Chondrocyte (in vitro differentiated cells): ENCODE results near the gene SKOR1. TPM values are rescaled to one million over a fixed set of nuclear protein-coding genes. Genes with fewer than 3 reads are reported as not detected.

Experiments used
- DNase-seq: peaks from one replicate; pipeline ENCODE4 v3.0.0; 2021; ENCODE audit warnings: mixed read lengths, low spot score
- H3K27ac Mint-ChIP-seq: one replicate; pipeline ENCODE4 v1.8.0; 2021; ENCODE audit warnings: mild to moderate bottlenecking, moderate library complexity, mixed read lengths; ENCODE audit not compliant: unreplicated experiment
- H3K27me3 Mint-ChIP-seq: 2 replicates; pipeline ENCODE4 v1.8.0; 2021; ENCODE audit warnings: low read depth, mixed read lengths
- H3K36me3 Mint-ChIP-seq: 2 replicates; pipeline ENCODE4 v1.8.0; 2021; ENCODE audit warnings: low read depth, mixed read lengths
- H3K4me1 Mint-ChIP-seq: 2 replicates; pipeline ENCODE4 v1.8.0; 2021; ENCODE audit warnings: low read depth, mild to moderate bottlenecking, mixed read lengths
- H3K4me3 Mint-ChIP-seq: one replicate; pipeline ENCODE4 v1.8.0; 2021; ENCODE audit warnings: mild to moderate bottlenecking, moderate library complexity, mixed read lengths; ENCODE audit not compliant: unreplicated experiment
- H3K9me3 Mint-ChIP-seq: 2 replicates; pipeline ENCODE4 v1.8.0; 2021; ENCODE audit warnings: low read depth, mixed read lengths
- total RNA-seq: library from RNA; stranded (reverse); gene quantifications from 3 replicates; pipeline ENCODE4 v1.2.1, GENCODE V29; 2021
- TF ChIP-seq, protein P1 (sequence below): fragments of 200-600 bp; sonication (generic); IDR thresholded peaks from 2 replicates; pipeline ENCODE4 v1.5.0; 2021; ENCODE audit warnings: antibody characterized with exemption, mild to moderate bottlenecking, moderate library complexity

Gene SKOR1
- total RNA-seq, 1 donor from 2014 or later: 0.22 TPM

DNA sequence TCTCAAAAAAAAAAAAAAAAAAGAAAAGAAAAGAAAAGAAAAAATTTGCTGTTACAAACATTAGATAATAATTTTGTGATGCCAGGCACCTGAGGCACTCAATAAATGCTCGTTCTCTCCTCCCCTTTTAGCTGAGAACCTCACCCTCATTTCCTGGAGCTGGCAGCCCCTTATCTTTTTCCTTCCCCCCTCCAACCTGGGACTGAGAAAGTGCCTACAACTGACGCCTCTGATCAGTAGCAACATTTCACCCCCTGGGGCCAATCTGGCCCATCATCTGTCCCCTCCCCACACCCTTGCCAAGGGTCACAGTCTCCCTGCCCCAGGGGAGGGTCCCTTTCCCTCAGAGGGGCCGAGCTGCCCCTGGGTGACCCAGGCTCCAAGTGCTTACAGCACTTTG, 27.1 kb downstream of the SKOR1 start:
- H3K4me1 Mint-ChIP-seq: peaks cover 8% of the 10 kb centered on the region
- H3K27ac Mint-ChIP-seq: no peak overlapping the region
- no peaks in the 10 kb centered on the region for H3K27me3 Mint-ChIP-seq
- peaks cover 3% of the 10 kb centered on the region for H3K9me3 Mint-ChIP-seq
- no peak for DNase-seq
- TF ChIP-seq, protein P1, sequence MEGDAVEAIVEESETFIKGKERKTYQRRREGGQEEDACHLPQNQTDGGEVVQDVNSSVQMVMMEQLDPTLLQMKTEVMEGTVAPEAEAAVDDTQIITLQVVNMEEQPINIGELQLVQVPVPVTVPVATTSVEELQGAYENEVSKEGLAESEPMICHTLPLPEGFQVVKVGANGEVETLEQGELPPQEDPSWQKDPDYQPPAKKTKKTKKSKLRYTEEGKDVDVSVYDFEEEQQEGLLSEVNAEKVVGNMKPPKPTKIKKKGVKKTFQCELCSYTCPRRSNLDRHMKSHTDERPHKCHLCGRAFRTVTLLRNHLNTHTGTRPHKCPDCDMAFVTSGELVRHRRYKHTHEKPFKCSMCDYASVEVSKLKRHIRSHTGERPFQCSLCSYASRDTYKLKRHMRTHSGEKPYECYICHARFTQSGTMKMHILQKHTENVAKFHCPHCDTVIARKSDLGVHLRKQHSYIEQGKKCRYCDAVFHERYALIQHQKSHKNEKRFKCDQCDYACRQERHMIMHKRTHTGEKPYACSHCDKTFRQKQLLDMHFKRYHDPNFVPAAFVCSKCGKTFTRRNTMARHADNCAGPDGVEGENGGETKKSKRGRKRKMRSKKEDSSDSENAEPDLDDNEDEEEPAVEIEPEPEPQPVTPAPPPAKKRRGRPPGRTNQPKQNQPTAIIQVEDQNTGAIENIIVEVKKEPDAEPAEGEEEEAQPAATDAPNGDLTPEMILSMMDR: no peak
- no peaks in the 10 kb centered on the region for H3K36me3 Mint-ChIP-seq
- no peak overlapping the region for H3K4me3 Mint-ChIP-seq

DNA sequence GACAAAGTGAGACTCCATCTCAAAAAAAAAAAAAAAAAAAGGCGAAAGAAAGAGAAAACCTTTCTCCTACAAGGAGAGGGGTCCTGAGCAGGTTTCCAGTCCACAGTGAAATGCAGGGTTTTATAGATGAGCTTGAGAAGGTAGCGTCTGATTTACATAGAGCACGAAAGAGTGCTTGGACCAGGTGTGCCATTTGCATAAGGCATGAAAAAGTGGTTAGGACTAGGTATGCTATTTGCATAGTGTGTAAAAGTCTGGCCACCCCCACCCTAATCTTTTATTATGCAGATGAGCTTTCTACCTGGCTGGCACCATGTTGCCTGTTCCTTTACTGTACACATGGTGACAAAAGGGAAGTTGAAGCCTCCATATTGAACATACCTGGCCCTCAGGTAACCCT, 28.1 kb downstream of the SKOR1 start:
- Mint-ChIP-seq H3K4me1 (peaks cover 8% of the 10 kb centered on the region), H3K4me3 (no peak overlapping the region), H3K27me3 (no peaks in the 10 kb centered on the region), H3K36me3 (no peaks in the 10 kb centered on the region), H3K9me3 (peaks cover 3% of the 10 kb centered on the region), H3K27ac (no peak overlapping the region)
- DNase-seq: no peak
- TF ChIP-seq, protein P1: no peak

DNA sequence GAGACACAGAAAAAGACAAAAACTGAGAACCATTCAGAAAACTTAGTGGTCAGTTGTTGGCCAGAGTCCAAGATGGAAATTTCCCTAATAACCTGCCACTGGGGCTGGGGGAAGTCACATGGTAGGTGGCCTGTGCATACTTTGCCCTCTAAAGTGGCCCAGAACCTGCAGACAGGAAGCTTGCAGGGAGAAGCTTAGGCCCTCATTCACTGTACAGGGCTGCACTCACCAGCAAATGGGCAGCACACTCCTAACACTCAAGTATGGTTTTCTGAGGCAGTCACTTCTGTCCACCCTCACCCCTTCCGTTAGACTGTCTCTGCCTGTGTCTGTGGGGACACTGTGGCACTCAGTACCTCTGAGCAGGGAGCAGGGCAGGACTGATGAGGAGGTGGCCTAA, 29.0 kb downstream of the SKOR1 start:
- H3K27ac Mint-ChIP-seq: no peak overlapping the region
- H3K4me3 Mint-ChIP-seq: no peak overlapping the region
- no peaks in the 10 kb centered on the region for H3K36me3 Mint-ChIP-seq
- H3K9me3 Mint-ChIP-seq: peaks cover under 1% of the 10 kb centered on the region
- TF ChIP-seq, protein P1: no peak
- DNase-seq: no peak
- H3K27me3 Mint-ChIP-seq: no peaks in the 10 kb centered on the region
- H3K4me1 Mint-ChIP-seq: peaks cover 8% of the 10 kb centered on the region

DNA sequence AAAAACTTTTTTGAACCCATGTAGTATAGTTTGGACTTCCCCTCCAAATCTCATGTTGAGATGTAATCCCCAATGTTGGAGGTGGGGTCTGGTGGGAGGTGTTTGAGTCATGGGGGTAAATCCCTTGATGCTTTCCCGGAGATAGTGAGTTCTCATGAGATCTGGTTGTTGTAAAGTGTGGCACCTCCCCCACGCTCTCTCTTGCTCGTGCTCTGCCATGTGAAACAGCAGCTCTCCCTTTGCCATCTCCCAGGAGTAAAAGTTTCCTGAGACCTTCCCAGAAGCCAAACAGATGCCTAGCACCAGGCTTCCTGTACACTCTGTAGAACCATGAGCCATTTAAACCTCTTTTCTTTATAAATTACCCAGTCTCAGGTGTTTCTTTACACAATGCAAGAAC, 30.5 kb downstream of the SKOR1 start:
- TF ChIP-seq, protein P1: no peak
- no peaks in the 10 kb centered on the region for H3K27me3 Mint-ChIP-seq
- no peak overlapping the region for H3K4me3 Mint-ChIP-seq
- H3K4me1 Mint-ChIP-seq: peaks cover 15% of the 10 kb centered on the region
- H3K36me3 Mint-ChIP-seq: no peaks in the 10 kb centered on the region
- H3K9me3 Mint-ChIP-seq: no peaks in the 10 kb centered on the region
- no peak overlapping the region for H3K27ac Mint-ChIP-seq
- DNase-seq: no peak

DNA sequence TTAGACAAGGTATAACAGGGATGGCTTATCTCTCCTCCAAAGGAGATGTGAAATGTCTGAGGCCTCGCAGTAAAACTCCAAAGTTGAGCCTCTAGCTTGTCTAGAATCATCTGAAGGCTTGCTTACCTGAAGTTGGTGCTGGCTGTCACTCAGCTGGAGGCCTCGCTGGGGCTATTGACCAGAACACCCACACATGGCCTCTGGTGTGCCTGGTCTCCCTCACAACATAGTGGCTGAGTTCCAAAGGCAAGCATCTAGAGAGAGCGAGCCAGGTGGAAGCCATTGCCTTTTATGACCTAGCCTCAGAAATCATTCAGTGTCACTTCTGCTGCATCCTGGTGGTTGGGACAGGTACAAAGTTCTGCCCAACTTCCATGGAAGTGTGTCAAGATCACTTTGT, 31.9 kb downstream of the SKOR1 start:
- H3K4me3 Mint-ChIP-seq: no peak overlapping the region
- no peaks in the 10 kb centered on the region for H3K9me3 Mint-ChIP-seq
- H3K27me3 Mint-ChIP-seq: no peaks in the 10 kb centered on the region
- no peak overlapping the region for H3K27ac Mint-ChIP-seq
- no peaks in the 10 kb centered on the region for H3K36me3 Mint-ChIP-seq
- DNase-seq: no peak
- peaks cover 16% of the 10 kb centered on the region for H3K4me1 Mint-ChIP-seq
- TF ChIP-seq, protein P1: no peak
